GM12801 (cell line): ENCODE data around the gene EBLN2.

Source experiments
- TF ChIP-seq, protein P1 (sequence below): IDR thresholded peaks from one replicate; pipeline ENCODE4 v1.5.1; 2011; ENCODE audit warnings: control low read depth; ENCODE audit not compliant: insufficient read length; ENCODE audit errors: extremely low read depth

The EBLN2 gene

DNA sequence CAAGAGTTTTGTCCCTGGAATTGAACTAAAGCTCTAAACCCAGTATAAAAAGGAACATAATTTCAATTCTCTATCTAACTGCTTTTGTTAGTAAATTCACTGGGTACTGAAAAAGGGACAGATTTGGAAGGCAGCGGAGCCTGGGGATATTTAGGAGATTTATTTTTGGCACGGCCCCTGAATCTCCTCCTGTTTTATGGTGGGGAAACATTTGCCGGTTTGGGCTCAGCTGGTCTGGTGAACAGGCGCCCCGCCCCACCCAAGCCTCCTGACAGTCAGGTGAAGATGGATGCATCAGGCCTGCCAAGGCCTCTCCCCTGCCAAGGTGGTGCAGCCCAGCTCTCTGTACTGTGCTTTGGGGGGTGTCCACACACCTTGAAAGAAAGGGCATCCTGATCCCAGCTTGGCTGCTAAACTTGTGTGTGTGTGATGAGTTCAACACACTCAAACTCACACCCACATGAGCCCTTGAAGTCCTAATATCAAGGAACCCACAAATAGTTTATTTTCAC is 46.3 kb downstream of the EBLN2 start:
- TF ChIP-seq, protein P1, sequence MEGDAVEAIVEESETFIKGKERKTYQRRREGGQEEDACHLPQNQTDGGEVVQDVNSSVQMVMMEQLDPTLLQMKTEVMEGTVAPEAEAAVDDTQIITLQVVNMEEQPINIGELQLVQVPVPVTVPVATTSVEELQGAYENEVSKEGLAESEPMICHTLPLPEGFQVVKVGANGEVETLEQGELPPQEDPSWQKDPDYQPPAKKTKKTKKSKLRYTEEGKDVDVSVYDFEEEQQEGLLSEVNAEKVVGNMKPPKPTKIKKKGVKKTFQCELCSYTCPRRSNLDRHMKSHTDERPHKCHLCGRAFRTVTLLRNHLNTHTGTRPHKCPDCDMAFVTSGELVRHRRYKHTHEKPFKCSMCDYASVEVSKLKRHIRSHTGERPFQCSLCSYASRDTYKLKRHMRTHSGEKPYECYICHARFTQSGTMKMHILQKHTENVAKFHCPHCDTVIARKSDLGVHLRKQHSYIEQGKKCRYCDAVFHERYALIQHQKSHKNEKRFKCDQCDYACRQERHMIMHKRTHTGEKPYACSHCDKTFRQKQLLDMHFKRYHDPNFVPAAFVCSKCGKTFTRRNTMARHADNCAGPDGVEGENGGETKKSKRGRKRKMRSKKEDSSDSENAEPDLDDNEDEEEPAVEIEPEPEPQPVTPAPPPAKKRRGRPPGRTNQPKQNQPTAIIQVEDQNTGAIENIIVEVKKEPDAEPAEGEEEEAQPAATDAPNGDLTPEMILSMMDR, result no peak

GRCh38 chr3:73108750-73109149 is 47.3 kb downstream of the EBLN2 start:
- TF ChIP-seq, protein P1, result no peak

DNA sequence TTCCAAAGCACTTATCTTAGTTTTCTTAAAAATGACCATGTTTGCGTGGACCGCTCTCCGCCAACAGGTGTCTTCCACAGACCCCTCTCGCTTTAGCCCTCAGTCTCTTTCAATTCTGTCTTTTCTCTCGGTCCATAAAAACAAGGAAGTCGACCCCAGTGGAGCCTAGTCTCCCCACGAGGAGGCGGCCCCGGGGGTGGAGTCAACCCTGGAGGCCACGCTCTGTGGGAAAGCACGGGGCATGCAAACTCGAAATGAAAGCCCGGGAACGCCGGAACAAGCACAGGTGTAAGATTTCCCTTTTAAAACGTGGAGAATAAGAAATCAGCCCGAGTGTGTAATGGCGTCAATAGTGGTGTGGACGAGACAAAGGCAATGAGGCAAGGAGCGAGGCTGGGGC is 49.1 kb downstream of the EBLN2 start:
- TF ChIP-seq, protein P1, result no peak
